HG02884 (cell line): ENCODE measurements around the gene ANKRD44.

Experiments used
- ATAC-seq: cut with Tn5 transposase; IDR thresholded peaks from one replicate; pipeline ENCODE4 v1.9.1; 2021; ENCODE audit warnings: mild to moderate bottlenecking, moderate library complexity; ENCODE audit not compliant: unreplicated experiment

The ANKRD44 gene

GRCh38 chr2:197156771-197157170 is 153.8 kb downstream of the ANKRD44 start:
- no peak for ATAC-seq

GRCh38 chr2:197152451-197153228 is 157.9 kb downstream of the ANKRD44 start:
- ATAC-seq: peak; percentile 83

- peak; percentile 33 for ATAC-seq
Observed at GRCh38 chr2:197149546-197149945, 161.0 kb downstream of the ANKRD44 start.

- ATAC-seq: no peak
Observed at GRCh38 chr2:197148401-197148800, 162.2 kb downstream of the ANKRD44 start.

GRCh38 chr2:197147942-197148341 is 162.6 kb downstream of the ANKRD44 start:
- no peak for ATAC-seq

GRCh38 chr2:197146995-197147394 is 163.6 kb downstream of the ANKRD44 start:
- no peak for ATAC-seq

- peak; percentile 90 for ATAC-seq
Observed at GRCh38 chr2:197145471-197146056, 165.0 kb downstream of the ANKRD44 start.

GRCh38 chr2:197144183-197144582 is 166.4 kb downstream of the ANKRD44 start:
- ATAC-seq: no peak

- ATAC-seq: no peak
Observed at GRCh38 chr2:197141702-197142473, 168.7 kb downstream of the ANKRD44 start.

- no peak for ATAC-seq
Observed at GRCh38 chr2:197140045-197140444, 170.5 kb downstream of the ANKRD44 start.

GRCh38 chr2:197138506-197138905 is 172.1 kb downstream of the ANKRD44 start:
- no peak for ATAC-seq

GRCh38 chr2:197137826-197138477 is 172.6 kb downstream of the ANKRD44 start:
- ATAC-seq: no peak

- no peak for ATAC-seq
Observed at GRCh38 chr2:197137231-197137630, 173.3 kb downstream of the ANKRD44 start.

GRCh38 chr2:197136452-197136851 is 174.1 kb downstream of the ANKRD44 start:
- no peak for ATAC-seq

- no peak for ATAC-seq
Observed at GRCh38 chr2:197135806-197136205, 174.8 kb downstream of the ANKRD44 start.

GRCh38 chr2:197134206-197134605 is 176.4 kb downstream of the ANKRD44 start:
- ATAC-seq: no peak

GRCh38 chr2:197131558-197131855 is 179.1 kb downstream of the ANKRD44 start:
- ATAC-seq: peak; percentile 62

GRCh38 chr2:197130318-197130717 is 180.3 kb downstream of the ANKRD44 start:
- peak; percentile 72 for ATAC-seq

- ATAC-seq: no peak
Observed at GRCh38 chr2:197128897-197129296, 181.7 kb downstream of the ANKRD44 start.

- no peak for ATAC-seq
Observed at GRCh38 chr2:197128126-197128525, 182.5 kb downstream of the ANKRD44 start.

GRCh38 chr2:197126630-197127352 is 183.8 kb downstream of the ANKRD44 start:
- ATAC-seq: no peak
